Memory B cell (primary cell): Measurements from ENCODE around the gene SRPK3.

Source experiments
- ATAC-seq: fragments of 150-1000 bp; cut with Tn5 transposase; 2 replicates; pipeline ENCODE4 v1.10.0; 2021; ENCODE audit warnings: low read depth, mild to moderate bottlenecking, moderate library complexity
- DNase-seq, 2 donors: peaks; one replicate each; pipeline ENCODE4 v3.0.0; 2022; ENCODE audit warnings: low spot score in 2 of 2
- H3K27ac Mint-ChIP-seq: one replicate; pipeline ENCODE4 v1.8.0; 2022; ENCODE audit warnings: mild to moderate bottlenecking, moderate library complexity, mixed read lengths
- H3K27me3 Mint-ChIP-seq: one replicate; pipeline ENCODE4 v1.8.0; 2022; ENCODE audit warnings: mixed read lengths
- H3K36me3 Mint-ChIP-seq: one replicate; pipeline ENCODE4 v1.8.0; 2022; ENCODE audit warnings: mild to moderate bottlenecking, mixed read lengths
- H3K4me1 Mint-ChIP-seq: one replicate; pipeline ENCODE4 v1.8.0; 2022; ENCODE audit warnings: mixed read lengths
- H3K4me3 Mint-ChIP-seq: one replicate; pipeline ENCODE4 v1.8.0; 2022; ENCODE audit warnings: mild to moderate bottlenecking, moderate library complexity, mixed read lengths
- H3K9me3 Mint-ChIP-seq: one replicate; pipeline ENCODE4 v1.8.0; 2022; ENCODE audit warnings: mixed read lengths

SRPK3 gene

DNA sequence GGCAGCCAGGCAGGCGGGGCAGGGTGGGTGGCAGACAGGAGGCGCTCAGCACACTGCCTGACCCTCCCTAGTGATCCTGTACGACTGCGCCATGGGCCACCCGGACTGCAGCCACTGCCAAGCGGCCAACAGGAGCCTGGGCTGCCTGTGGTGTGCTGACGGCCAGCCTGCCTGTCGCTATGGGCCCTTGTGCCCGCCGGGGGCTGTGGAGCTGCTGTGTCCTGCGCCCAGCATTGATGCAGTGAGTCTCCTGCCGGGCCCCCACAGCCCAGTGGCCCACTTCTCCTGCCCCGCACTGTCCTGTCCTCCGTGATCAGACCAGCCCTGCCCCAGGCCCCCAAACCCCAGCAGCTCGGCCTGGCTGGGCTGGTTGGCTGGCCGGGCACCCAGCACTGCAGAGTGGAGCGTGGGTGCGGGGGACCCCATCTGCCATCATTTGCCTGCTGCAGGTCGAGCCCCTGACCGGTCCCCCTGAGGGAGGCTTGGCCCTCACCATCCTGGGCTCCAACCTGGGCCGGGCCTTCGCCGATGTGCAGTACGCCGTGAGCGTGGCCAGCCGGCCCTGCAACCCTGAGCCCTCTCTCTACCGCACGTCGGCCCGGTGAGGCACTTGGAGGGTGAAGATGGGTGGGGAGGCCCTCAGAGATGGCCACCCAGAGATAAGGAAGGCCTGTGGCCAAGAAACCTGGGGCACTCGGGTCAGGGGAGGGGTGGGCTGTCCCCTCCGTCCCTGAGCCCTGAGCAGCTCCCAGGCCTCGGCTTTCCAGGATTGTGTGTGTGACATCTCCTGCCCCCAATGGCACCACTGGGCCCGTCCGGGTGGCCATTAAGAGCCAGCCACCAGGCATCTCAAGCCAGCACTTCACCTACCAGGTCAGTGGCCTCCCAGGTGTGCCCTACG, 9.2 kb upstream of the SRPK3 start:
- ATAC-seq (no peak), DNase-seq (no peak)
- H3K27me3 Mint-ChIP-seq = peaks cover 1% of the 10 kb centered on the region
- no peak overlapping the region for H3K27ac Mint-ChIP-seq
- H3K9me3 Mint-ChIP-seq = no peaks in the 10 kb centered on the region
- H3K4me1 Mint-ChIP-seq = peaks cover 4% of the 10 kb centered on the region
- H3K4me3 Mint-ChIP-seq = no peak overlapping the region
- no peaks in the 10 kb centered on the region for H3K36me3 Mint-ChIP-seq

DNA sequence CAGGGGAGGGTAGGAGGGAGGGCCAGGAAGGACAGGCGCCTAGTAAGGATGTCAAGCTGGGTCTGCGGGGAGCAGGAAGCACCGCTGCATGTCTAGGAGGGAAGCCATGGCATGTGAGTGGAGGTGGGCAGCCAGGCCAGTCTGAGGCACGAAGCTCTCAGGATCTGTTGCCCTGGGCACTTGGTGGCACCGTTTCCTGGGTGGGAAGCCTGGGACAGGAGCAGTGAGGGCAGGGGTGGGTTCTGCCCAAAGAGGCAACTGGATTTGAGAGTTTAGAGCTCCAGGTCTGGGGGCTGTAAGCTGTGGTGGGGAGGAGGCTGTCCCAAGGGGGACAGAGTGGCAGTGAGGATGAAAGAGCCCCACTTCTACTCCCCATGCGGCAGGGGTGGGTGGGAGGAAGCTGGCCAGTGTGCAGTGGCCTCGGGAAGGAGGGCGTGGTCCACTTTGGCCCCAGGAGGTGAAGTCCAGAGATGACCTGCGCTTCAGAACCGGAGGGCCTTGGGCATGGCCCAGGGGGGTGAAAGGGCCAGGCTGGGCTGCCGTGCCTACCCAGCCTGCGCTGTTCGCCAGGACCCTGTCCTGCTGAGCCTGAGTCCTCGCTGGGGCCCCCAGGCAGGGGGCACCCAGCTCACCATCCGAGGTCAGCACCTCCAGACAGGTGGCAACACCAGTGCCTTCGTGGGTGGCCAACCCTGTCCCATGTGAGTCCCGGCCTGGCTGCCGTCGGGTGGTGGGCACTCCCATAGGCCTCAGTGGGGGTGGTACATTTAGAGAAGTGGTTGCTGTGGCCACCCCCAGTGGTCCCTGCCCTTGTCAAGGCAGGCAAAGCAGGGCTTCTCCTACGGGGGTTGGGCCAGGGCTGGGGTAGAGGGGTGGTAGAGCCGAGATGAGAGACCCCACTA, 8.3 kb upstream of the SRPK3 start:
- H3K9me3 Mint-ChIP-seq = no peaks in the 10 kb centered on the region
- H3K27ac Mint-ChIP-seq = no peak overlapping the region
- no peaks in the 10 kb centered on the region for H3K36me3 Mint-ChIP-seq
- peaks cover 1% of the 10 kb centered on the region for H3K27me3 Mint-ChIP-seq
- ATAC-seq = no peak
- no peak for DNase-seq
- peaks cover 2% of the 10 kb centered on the region for H3K4me1 Mint-ChIP-seq
- H3K4me3 Mint-ChIP-seq = no peak overlapping the region

DNA sequence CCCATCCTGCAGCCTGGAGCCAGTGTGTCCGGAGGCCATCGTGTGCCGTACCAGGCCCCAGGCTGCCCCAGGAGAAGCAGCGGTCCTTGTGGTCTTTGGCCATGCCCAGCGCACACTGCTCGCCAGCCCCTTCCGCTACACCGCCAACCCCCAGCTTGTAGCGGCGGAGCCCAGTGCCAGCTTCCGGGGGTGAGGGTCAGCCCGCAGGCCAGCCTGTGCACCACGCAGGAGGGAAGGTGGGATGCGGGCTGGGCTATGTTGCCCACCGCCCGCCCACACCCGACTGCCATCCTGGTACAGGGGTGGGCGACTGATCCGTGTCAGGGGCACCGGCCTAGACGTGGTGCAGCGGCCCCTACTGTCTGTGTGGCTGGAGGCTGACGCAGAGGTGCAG, 7.6 kb upstream of the SRPK3 start:
- ATAC-seq (no peak), DNase-seq (no peak)
- H3K27me3 Mint-ChIP-seq = peaks cover 1% of the 10 kb centered on the region
- no peaks in the 10 kb centered on the region for H3K9me3 Mint-ChIP-seq
- H3K4me3 Mint-ChIP-seq = no peak overlapping the region
- no peaks in the 10 kb centered on the region for H3K36me3 Mint-ChIP-seq
- no peak overlapping the region for H3K27ac Mint-ChIP-seq
- H3K4me1 Mint-ChIP-seq = peaks cover 2% of the 10 kb centered on the region

DNA sequence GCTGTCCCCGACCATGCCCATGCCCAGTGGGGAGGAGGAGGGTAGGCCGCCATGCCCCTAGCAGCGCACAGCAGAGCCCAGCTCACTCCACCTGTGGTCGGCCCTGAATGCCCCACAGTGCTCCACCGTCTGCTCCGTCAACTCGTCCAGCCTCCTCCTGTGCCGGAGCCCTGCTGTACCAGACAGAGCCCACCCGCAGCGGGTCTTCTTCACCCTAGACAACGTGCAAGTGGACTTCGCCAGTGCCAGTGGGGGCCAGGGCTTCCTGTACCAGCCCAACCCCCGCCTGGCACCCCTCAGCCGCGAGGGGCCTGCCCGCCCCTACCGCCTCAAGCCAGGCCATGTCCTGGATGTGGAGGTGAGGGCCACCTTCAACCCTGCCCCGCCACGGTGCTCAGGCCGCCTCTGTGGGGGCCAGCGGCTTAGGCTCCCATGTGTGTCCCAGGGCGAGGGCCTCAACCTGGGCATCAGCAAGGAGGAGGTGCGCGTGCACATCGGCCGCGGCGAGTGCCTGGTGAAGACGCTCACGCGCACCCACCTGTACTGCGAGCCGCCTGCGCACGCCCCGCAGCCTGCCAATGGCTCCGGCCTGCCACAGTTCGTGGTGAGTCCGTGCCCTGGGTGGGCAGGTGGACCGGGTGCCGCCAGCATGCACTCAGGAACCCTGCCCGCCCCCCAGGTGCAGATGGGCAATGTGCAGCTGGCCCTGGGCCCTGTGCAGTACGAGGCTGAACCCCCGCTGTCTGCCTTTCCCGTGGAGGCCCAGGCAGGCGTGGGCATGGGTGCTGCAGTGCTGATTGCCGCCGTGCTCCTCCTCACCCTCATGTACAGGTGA, 6.9 kb upstream of the SRPK3 start:
- no peak for DNase-seq
- peaks cover 2% of the 10 kb centered on the region for H3K4me1 Mint-ChIP-seq

GRCh38 chrX:153774576-153775292, 6.1 kb upstream of the SRPK3 start:
- peaks cover 2% of the 10 kb centered on the region for H3K4me1 Mint-ChIP-seq
- no peaks in the 10 kb centered on the region for H3K9me3 Mint-ChIP-seq
- peaks cover 3% of the 10 kb centered on the region for H3K27me3 Mint-ChIP-seq
- DNase-seq (no peak), ATAC-seq (no peak)
- no peak overlapping the region for H3K27ac Mint-ChIP-seq
- no peaks in the 10 kb centered on the region for H3K36me3 Mint-ChIP-seq
- H3K4me3 Mint-ChIP-seq = no peak overlapping the region

More for the DNA sequence above, 6.9 kb upstream of the SRPK3 start:
- Mint-ChIP-seq H3K36me3 (no peaks in the 10 kb centered on the region), H3K27ac (no peak overlapping the region), H3K9me3 (no peaks in the 10 kb centered on the region), H3K4me3 (no peak overlapping the region), H3K27me3 (peaks cover 1% of the 10 kb centered on the region)
- no peak for ATAC-seq

DNA sequence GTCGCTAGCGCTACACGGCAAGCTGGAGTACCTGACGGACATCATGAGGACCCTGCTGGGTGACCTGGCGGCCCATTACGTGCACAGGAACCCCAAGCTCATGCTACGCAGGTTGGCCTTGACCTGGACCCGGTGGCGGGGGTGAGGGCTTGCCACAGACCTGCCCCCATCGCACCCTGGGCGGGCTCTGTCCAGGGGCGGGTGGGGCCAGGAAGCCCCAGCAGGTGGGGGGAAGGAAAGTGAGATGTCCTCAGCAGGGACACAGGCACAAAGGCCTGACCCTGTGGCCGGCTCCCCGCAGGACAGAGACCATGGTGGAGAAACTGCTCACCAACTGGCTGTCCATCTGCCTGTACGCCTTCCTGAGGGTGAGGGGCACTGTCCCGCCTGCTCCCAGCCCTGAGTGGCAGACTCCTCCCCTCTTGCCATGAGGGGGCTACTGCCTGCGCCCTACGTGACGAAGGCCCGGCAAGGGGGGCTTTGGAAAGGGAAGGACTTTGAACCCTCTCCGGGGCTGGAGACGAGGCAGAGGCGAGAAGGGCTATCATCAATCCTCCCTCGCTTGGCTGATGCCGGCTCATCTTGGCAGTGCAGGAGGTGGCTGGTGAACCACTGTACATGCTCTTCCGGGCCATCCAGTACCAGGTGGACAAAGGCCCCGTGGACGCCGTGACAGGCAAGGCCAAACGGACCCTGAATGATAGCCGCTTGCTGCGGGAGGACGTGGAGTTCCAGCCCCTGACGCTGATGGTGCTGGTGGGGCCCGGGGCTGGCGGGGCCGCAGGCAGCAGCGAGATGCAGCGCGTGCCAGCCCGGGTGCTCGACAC, 5.3 kb upstream of the SRPK3 start:
- Mint-ChIP-seq H3K27me3 (peaks cover 7% of the 10 kb centered on the region), H3K9me3 (no peaks in the 10 kb centered on the region), H3K4me1 (peaks cover 5% of the 10 kb centered on the region), H3K36me3 (no peaks in the 10 kb centered on the region), H3K4me3 (no peak overlapping the region), H3K27ac (no peak overlapping the region)
- DNase-seq = no peak
- ATAC-seq = no peak

GRCh38 chrX:153776120-153776599, 4.7 kb upstream of the SRPK3 start:
- H3K9me3 Mint-ChIP-seq = no peaks in the 10 kb centered on the region

GRCh38 chrX:153776611-153777045, 4.2 kb upstream of the SRPK3 start:
- Mint-ChIP-seq H3K9me3 (no peaks in the 10 kb centered on the region), H3K4me1 (peaks cover 5% of the 10 kb centered on the region), H3K27me3 (peaks cover 7% of the 10 kb centered on the region), H3K27ac (no peak overlapping the region), H3K36me3 (no peaks in the 10 kb centered on the region), H3K4me3 (no peak overlapping the region)
- no peak for DNase-seq
- no peak for ATAC-seq

More at GRCh38 chrX:153776120-153776599, 4.7 kb upstream of the SRPK3 start:
- DNase-seq (no peak), ATAC-seq (no peak)
- H3K4me1 Mint-ChIP-seq = peaks cover 5% of the 10 kb centered on the region
- H3K27ac Mint-ChIP-seq = no peak overlapping the region
- peaks cover 7% of the 10 kb centered on the region for H3K27me3 Mint-ChIP-seq
- no peak overlapping the region for H3K4me3 Mint-ChIP-seq
- H3K36me3 Mint-ChIP-seq = no peaks in the 10 kb centered on the region

GRCh38 chrX:153777261-153778090, 3.4 kb upstream of the SRPK3 start:
- Mint-ChIP-seq H3K27me3 (peaks cover 7% of the 10 kb centered on the region), H3K27ac (no peak overlapping the region), H3K9me3 (no peaks in the 10 kb centered on the region), H3K36me3 (no peaks in the 10 kb centered on the region), H3K4me3 (no peak overlapping the region), H3K4me1 (peaks cover 5% of the 10 kb centered on the region)
- ATAC-seq (no peak), DNase-seq (no peak)

DNA sequence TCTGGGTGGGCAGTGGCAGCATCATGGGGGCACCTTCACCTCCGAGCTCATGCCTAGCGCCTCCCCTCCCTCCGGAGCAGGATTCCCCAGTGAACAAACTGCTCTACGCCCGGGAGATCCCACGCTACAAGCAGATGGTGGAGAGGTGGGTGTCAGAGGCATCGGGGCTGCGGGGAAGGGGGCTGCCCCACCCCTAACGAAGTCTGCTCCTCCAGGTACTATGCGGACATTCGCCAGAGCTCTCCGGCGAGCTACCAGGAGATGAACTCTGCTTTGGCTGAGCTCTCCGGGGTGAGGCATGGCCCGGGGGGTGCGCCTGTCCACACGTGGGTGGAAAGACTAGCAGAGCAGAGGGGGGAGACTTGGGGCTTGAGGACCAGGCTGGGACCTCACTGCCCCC, 2.7 kb upstream of the SRPK3 start:
- DNase-seq (no peak), ATAC-seq (no peak)
- Mint-ChIP-seq H3K4me3 (no peak overlapping the region), H3K36me3 (no peaks in the 10 kb centered on the region), H3K27me3 (peaks cover 7% of the 10 kb centered on the region), H3K27ac (no peak overlapping the region), H3K9me3 (no peaks in the 10 kb centered on the region), H3K4me1 (peaks cover 5% of the 10 kb centered on the region)

DNA sequence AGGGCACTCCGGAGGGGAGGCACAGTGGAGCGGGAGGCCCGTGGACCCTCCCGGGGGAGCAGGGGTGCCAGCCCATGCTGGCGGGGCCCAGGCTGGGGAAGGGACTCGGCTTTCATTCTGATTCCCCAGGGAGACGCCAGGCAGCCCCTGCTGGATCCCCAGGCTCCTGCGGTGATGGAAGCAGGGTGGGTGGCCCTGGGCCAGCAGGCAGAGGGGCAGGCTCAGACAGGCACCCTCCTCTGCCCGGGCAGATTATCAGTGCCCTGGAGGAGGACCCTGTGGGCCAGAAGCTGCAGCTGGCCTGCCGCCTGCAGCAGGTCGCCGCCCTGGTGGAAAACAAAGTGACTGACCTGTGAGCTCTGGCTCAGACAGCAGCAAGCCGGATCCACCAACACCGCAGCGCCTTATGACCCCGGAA, 2.1 kb upstream of the SRPK3 start:
- no peaks in the 10 kb centered on the region for H3K9me3 Mint-ChIP-seq
- H3K4me3 Mint-ChIP-seq = no peak overlapping the region
- peaks cover 5% of the 10 kb centered on the region for H3K4me1 Mint-ChIP-seq
- DNase-seq = no peak
- peaks cover 7% of the 10 kb centered on the region for H3K27me3 Mint-ChIP-seq
- no peak overlapping the region for H3K27ac Mint-ChIP-seq
- no peaks in the 10 kb centered on the region for H3K36me3 Mint-ChIP-seq
- ATAC-seq = no peak
